Activated CD4-positive, alpha-beta T cell treated with anti-CD3 and anti-CD28 coated beads, Interleukin-2, amount 50 U/mL, for 4 hours (primary cell): ENCODE data around the gene SPP1.

Experiments used
- DNase-seq, 2 experiments: peaks; one replicate each; pipeline ENCODE4 v3.0.0-alpha.2; 2020

The SPP1 gene

DNA sequence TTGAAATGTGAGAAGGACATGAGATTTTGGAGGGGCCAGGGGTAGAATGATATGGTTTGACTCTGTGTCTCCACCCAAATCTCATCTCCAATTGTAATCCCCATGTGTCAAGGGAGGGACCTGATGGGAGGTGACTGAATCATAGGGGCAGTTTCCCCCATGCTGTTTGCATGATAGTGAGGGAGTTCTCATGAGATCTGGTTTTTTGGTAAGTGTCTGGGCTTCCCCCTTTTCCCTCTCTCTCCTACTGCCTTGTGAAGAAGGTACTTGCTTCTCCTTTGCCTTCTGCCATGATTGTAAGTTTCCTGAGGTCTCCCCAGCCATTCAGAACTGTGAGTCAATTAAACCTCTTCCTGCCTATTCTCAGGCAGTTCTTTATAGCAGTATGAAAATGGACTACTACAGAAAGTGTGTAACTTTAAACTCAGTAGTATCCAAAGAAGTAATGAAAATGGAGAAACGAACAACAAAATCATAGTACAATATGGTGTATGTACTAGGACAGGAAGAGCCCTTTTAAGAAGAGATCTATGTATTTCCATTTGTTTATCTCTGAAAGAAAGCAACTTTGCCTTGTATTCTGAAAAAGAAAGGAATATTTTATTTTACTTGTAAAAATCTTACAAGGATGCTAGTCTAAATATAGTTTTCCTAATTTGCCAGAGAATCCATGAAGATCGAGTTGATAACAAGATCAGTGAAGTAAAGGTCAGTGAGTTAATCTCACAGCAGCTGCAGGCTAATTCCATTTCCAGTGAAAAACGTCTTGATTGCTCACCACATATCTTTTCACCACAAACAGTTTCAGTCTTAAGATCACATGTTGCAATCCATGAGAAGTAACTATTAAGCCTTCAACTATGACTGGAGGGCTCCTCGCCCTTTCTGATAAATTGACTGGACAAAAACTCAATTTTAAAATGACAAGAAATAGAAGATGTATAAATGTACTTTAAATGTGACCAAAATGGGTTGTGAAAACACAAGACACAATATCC is 52.4 kb downstream of the SPP1 start:
- no peak for DNase-seq

DNA sequence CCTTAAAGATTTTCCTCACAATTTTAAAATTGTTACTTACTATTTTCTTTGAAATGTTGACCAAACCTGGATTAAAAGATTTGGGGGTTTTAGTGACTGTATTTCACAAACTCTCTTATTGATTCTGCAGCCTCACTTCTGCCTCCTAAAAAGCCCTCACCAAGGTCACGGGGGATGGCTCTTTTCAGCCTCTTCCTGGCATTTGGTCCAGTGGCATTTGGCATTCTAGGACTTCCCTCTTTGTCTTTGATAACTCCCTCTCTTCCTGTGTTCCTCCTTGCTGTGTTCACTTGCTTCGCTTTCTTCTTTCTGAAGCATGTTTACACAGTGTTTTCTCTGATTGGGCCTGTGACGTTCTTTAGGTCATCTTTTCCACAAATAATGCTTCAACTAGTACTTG is 53.4 kb downstream of the SPP1 start:
- DNase-seq, result no peak

DNA sequence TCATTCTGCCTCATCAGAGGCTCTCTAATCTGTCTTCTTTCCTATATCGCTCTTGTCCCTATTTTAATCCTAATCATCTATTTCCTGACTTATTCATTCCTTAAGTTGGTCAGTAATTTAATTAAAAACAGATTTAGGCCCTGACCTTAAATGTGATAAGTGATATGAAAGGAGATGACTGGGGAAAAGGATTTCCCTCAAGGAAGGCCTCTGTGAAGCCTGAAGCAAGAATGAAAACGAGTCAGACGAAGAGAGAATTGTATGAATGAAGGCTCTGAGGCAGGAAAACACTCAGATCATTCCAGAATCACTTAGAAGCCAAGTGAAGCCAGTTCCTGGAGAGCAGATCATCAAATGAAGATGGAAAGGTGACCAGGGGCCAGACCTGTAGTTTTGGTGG is 54.0 kb downstream of the SPP1 start:
- no peak for DNase-seq

DNA sequence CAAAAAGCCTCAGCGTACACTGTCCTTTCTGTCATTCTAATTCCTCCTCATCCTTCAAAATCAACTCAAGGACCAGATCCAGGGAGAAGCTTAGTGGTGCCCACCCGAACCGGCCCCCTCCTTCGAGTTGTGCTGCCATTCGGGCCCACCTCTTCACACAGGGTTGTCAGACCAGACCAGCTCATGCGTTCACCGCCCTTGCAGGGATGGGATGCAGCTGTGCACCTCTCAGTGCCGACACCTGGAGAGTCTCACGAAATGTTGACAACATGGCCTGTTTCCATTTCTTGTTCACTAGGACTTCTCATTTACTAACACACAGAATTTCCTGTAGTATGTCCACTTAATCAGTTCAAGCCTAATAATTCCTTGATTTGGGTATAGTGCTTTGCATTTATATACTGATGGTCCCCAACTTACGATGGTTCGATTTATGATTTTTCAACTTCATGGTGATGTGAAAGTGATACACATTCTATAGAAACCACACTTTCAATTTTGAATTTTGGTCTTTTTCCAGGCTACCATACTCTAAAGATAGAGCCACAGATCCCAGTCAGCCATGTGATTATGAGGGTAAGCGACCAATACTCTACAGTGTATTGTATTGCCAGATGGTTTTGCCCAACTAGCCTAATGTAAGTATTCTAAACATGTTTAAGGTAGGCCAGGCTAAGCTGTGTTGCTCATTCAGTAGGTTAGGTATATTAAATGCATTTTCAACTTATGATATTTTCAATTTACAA is 55.2 kb downstream of the SPP1 start:
- no peak for DNase-seq
